ENCODE measurements around the gene RFX7. TPM values are rescaled to one million over a fixed set of nuclear protein-coding genes. Genes with fewer than 3 reads are reported as not detected.

The RFX7 gene
- total RNA-seq, 1 experiment from 2014 or later, result 29.8 TPM

- intact Hi-C loops (cut with micrococcal nuclease), result loop anchor here (5.0 kb wide), 1 partner anchor 327 kb away; no protein-coding TSS in a partner anchor
- Mint-ChIP-seq H3K27me3 (ENCODE audit: insufficient read depth, unreplicated experiment) (no peaks in the 10 kb centered on the region), H3K9me3 (ENCODE audit: unreplicated experiment) (no peaks in the 10 kb centered on the region), H3K36me3 (ENCODE audit: insufficient read depth, unreplicated experiment) (no peaks in the 10 kb centered on the region), H3K27ac (ENCODE audit: low read depth, unreplicated experiment) (peak overlapping the region; percentile 73), H3K4me3 (ENCODE audit: unreplicated experiment) (peak overlapping the region; percentile 79), H3K4me1 (ENCODE audit: insufficient read depth, unreplicated experiment) (peaks cover 25% of the 10 kb centered on the region)
- no peak for TF ChIP-seq CTCF (IDR thresholded peaks at IDR 0.05; ENCODE audit: unreplicated experiment)
- BruUV-seq (replicated peaks), result no TSS peak
- POLR2A ChIA-PET, result interaction anchor here (0.6 to 4.3 kb wide), 25 partner anchors 10 to 1462 kb away, joined by 3 to 46 read pairs (median 5); partner anchors contain the start of genes POLR2M and TEX9
- peak; percentile 89 for DNase-seq (ENCODE audit: unreplicated experiment)
- CTCF ChIA-PET, result interaction anchor here (0.5 to 2.8 kb wide), 21 partner anchors 9 to 352 kb away, joined by 3 to 40 read pairs (median 6); no protein-coding TSS in a partner anchor
These were observed 545 bp upstream of the RFX7 start for GRCh38 chr15:56244038-56244810.

GRCh38 chr15:56242576-56243162 lies 1.0 kb downstream of the RFX7 start:
- Mint-ChIP-seq H3K27ac (ENCODE audit: low read depth, unreplicated experiment) (peak overlapping the region; percentile 7), H3K36me3 (ENCODE audit: insufficient read depth, unreplicated experiment) (no peaks in the 10 kb centered on the region), H3K9me3 (ENCODE audit: unreplicated experiment) (no peaks in the 10 kb centered on the region), H3K4me3 (ENCODE audit: unreplicated experiment) (peak overlapping the region; percentile 79), H3K27me3 (ENCODE audit: insufficient read depth, unreplicated experiment) (no peaks in the 10 kb centered on the region), H3K4me1 (ENCODE audit: insufficient read depth, unreplicated experiment) (peaks cover 26% of the 10 kb centered on the region)
- CTCF ChIA-PET, result no interaction called here
- peak; percentile 36 for DNase-seq (ENCODE audit: unreplicated experiment)
- intact Hi-C loops (cut with micrococcal nuclease), result loop anchor here (2.0 to 5.0 kb wide), 2 partner anchors 144 to 325 kb away; no protein-coding TSS in a partner anchor
- no TSS peak for BruUV-seq (replicated peaks)
- POLR2A ChIA-PET, result interaction anchor here (0.6 to 4.3 kb wide), 13 partner anchors 16 to 330 kb away, joined by 3 to 46 read pairs (median 3); no protein-coding TSS in a partner anchor
- TF ChIP-seq CTCF (IDR thresholded peaks at IDR 0.05; ENCODE audit: unreplicated experiment), result no peak

- CTCF ChIA-PET, result no interaction called here
- H3K27ac Mint-ChIP-seq (ENCODE audit: low read depth, unreplicated experiment), result peak overlapping the region; percentile 54
These were observed 2.1 kb downstream of the RFX7 start for GRCh38 chr15:56241374-56242105.

More at GRCh38 chr15:56241374-56242105, 2.1 kb downstream of the RFX7 start:
- POLR2A ChIA-PET, result interaction anchor here (0.6 to 2.5 kb wide), 4 partner anchors 36 to 326 kb away, joined by 3 to 14 read pairs (median 3); no protein-coding TSS in a partner anchor
- Mint-ChIP-seq H3K4me3 (ENCODE audit: unreplicated experiment) (peak overlapping the region; percentile 79), H3K9me3 (ENCODE audit: unreplicated experiment) (no peaks in the 10 kb centered on the region), H3K36me3 (ENCODE audit: insufficient read depth, unreplicated experiment) (no peaks in the 10 kb centered on the region), H3K27me3 (ENCODE audit: insufficient read depth, unreplicated experiment) (no peaks in the 10 kb centered on the region), H3K4me1 (ENCODE audit: insufficient read depth, unreplicated experiment) (peaks cover 32% of the 10 kb centered on the region)
- BruUV-seq (replicated peaks), result no TSS peak
- peak; percentile 8 for DNase-seq (ENCODE audit: unreplicated experiment)
- TF ChIP-seq CTCF (IDR thresholded peaks at IDR 0.05; ENCODE audit: unreplicated experiment), result no peak
- intact Hi-C loops (cut with micrococcal nuclease), result loop anchor here (2.0 to 5.0 kb wide), 2 partner anchors 143 to 324 kb away; no protein-coding TSS in a partner anchor

Measured in MCF 10A (cell line).